Raji (cell line): ENCODE results near the gene HAP1.

Source experiments
- POLR2A ChIP-seq: IDR thresholded peaks from 2 replicates; pipeline ENCODE4 v1.6.1; 2011; ENCODE audit warnings: low read depth, low read length, control low read depth; ENCODE audit not compliant: insufficient read depth

Gene HAP1

GRCh38 chr17:41735744-41736143 lies 1.3 kb upstream of the HAP1 start:
- no peak for TF ChIP-seq POLR2A

GRCh38 chr17:41734949-41735313 lies 488 bp upstream of the HAP1 start:
- no peak for TF ChIP-seq POLR2A

DNA sequence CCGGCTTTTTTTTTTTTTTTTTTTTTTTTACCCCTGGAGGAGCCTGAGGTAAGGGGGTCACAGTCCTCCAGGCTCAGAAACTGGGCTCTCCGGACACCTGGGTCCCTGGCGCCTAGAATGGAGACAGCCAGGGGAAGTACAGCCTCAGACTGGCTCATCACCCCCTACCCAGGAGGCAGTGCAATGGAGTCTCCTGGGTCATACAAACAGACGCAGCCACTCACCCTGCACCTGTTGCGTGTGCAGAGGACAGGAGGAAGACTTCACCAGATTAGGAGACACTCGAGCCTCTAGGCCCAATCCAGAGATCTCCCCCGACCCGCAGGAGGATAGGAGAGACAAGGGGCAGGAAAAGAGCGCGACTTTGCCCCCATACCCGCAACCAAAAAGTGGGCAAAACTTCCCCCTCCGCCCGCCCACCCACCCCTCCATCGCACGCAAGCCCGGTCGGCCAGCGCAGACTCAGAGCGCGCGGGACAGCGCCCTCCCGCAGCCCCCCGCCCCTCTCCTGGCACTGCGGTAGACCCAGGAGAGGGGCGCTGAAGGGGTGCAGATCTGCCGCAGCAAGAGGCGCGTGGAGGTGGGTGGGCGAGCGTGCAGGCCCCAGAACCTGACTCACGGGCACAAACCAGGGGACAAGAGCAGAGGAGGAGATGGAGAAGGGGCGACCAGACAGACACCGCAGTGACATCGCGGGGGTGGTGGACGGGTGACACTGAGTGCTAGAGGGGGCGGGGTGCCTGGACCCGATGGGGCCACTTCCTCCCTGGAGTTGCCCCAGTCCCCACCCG lies 900 bp downstream of the HAP1 start:
- TF ChIP-seq POLR2A: no peak

- TF ChIP-seq POLR2A: no peak
Observed at GRCh38 chr17:41731836-41732235, 2.6 kb downstream of the HAP1 start.

DNA sequence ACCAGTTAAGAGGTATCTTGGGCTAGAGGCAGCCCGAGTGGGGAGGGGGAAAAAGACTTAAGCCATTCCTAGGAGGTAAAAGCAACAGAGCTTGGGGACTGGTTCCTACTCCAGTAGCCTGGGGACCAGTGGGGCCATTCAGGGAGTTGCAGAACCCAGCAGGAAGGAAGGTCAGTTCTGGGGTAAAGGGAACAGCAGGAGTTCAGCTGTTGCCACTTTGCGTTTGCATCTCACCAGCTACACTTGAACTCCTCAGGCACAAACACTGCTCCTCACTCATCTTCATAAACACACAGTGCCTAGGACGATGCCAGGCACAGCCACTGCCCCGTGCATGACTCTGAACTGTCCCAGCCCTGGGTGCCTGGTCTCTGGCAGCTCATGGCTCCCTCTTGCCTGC lies 4.0 kb downstream of the HAP1 start:
- TF ChIP-seq POLR2A: no peak

DNA sequence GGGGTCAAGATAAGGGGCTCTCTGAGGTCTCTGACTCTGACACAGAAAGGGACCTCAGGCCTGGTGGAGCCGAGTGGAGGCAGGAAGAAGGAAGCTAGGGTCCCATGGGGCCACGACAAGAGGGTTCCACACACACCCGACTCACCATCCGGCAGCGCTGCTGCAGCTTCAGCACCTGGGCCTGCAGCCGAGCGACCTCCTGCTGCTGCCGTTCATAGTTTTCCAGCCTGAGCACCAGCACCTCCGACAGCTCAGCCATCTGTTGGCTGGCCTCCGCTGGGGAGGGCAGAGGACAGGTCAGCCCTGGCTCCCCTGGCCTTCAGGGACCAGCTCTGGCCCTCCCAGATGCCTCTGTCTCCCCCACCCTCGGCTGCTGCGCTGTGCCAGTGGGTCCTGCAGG lies 6.4 kb downstream of the HAP1 start:
- TF ChIP-seq POLR2A: no peak

DNA sequence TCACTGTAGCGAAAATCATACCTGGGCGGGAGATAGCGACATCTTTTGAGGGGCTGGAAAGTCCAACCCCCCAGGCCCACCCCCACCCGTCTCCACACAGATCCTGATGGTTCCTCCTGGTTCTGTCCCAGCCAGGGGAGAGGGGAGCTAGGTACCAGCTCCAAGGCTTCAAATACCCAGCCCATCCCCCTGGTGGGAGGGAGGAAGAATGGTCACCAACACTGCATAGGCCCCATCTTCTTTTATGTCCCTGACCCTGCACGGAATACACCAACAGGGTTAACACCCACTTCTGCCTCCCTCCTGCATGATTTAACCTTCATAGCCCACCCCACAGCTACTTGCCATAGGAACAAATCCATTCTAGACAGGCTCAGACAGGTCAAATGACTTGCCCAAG lies 9.3 kb downstream of the HAP1 start:
- no peak for TF ChIP-seq POLR2A

DNA sequence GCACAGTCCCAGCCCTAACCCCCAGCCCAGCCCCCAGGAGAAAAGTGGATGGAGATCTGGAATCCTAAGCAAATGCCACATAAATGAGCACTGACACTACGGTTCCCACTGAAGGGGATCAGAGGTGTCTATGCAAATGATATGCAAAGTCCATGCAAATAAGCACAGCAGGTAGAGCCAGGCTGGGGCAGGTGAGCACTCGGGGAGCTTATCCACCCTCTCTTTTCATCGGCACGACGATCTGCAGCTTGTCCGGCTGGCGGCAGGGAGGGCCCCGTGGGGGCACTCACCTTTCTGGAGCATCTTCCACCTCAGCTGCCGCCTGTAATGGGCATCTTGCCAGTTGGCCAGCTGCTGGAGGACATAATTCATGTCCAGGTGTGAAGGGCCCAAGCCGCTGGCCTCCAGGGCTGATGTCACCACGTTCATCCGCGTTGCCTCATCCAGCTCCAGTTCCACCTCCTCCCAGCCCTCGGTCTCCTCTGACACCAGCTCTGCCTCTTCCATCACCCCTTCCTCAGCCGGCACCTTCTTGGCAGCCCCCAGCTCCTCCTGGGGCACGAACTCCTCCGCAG lies 9.9 kb downstream of the HAP1 start:
- no peak for TF ChIP-seq POLR2A

DNA sequence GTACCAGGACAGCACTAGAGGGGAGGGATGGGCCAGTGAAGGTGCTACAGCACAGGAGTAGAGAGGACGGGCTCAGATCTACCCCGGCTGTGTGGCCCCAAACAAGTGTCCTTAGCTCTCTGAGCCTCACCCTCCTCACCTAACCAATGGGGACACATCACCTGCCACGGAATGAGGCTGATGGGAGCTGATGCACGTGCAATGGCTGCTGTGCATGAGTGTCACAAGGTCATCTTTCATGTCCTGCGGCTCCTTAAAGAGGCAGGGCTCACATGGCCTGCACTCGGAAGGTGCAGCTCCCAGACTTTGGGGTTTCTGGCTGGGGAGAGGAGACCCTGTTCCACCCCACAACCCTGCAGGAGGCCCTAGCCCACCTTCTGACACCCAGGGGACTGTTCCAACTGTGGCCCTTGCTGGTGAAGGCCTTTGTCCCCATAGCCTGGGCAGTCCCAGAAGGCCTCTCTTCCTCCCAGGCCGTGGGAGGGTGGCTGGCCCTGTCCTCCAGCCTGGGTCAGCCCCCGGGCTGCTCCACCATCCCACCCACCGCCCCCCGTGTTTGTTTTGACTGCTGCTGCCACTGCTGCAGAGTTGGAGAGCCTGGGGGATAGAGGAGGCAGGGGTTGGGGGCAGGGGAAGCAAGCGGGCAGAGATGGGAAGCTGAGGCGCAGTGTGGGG lies 10.5 kb downstream of the HAP1 start:
- TF ChIP-seq POLR2A: no peak

DNA sequence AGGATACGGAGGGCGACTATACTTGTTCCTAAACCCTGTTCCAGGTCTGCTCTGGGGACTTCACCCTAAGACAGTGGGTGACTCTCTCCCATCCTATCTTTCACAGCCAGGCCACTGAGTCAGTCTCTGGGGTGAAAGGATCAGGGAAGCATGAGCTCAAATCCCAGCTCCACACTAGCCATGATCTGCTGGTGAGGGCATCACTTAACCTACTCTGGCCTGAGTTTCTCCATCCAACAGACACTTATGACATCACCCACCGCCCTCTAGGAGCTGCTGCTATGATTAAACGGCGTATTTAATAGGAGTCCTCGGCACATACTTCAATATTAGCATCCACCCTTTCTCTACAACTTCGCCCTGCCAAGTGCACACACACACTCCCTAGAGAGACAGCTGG lies 12.2 kb downstream of the HAP1 start:
- TF ChIP-seq POLR2A: no peak

DNA sequence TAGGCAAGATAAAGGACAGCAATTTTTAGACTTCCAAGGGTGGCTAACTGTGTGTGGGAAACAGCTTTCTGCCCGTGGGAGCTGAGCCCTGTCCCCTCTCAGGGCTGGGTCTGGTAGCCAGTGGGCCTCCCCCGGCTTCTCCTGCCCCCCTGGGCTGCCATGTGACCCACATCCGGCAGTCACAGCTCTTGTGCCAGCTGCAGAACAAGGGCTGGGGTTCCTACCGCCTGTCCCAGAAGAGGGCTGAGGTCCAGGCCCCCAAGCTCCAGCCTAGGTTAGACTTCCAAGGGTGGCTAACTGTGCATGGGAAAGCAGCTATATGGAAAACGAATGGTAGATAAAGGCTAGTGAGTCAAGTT lies 16.2 kb downstream of the HAP1 start:
- TF ChIP-seq POLR2A: no peak

DNA sequence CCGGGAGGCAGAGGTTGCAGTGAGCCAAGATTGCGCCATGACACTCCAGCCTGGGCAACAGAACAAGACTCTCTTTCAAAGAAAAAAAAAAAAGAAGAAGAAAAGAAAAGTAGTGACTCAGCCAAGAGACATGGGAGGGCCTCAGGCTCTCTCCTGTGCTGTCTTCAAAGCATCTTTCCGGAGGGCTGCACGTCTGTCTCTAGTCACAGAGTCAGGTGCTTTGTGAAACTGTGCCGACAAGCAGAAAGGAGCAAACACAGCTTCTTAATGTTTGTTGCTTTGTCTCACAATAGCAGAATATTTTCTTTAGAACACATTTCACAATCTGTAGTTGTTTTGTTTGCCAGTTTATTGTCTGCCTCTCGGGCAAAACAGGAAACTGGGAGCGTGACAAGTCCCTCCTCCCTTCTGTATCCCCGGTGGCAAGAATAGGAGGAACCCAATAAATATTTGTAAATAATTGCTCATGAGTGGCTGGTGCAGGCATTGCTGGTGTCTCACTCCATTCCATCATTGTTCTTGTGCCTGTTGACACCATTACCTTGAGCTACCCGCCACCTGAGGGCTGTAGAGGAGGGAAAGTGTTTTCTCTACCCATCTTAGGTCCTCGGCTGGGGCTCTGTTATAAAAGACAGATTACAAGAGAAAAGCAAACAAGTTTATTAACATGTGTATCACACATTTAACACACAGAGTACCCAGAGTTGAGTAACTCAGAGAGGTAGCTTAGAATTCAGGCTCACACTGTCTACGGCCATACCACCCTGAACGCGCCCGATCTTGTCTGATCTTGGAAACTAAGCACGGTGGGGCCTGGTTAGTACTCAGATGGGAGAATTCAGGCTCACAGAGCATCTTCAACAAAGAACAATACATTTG lies 16.8 kb downstream of the HAP1 start:
- TF ChIP-seq POLR2A: no peak

- TF ChIP-seq POLR2A: no peak
Observed at GRCh38 chr17:41711669-41712400, 22.6 kb downstream of the HAP1 start, which contains the start of gene GAST. Gene GAST, plus strand, starts transcription at chr17:41712331. Its CDS starts 3,106 bp downstream, at chr17:41715437.

- TF ChIP-seq POLR2A: no peak
Observed at GRCh38 chr17:41710472-41711090, 23.9 kb downstream of the HAP1 start.
